GM12878 (cell line): ENCODE measurements around the gene TTL. TPM values are rescaled to one million over a fixed set of nuclear protein-coding genes. Genes with fewer than 3 reads are reported as not detected.

Source experiments
- ATAC-seq: fragments of 200-7000 bp; cut with Tn5 transposase; 3 replicates; pipeline ENCODE4 v1.9.1; 2020; ENCODE audit warnings: mild to moderate bottlenecking, moderate library complexity
- BruUV-seq: library from RNA; stranded (reverse); fragments of 400-500 nt; replicated peaks from 2 replicates; lab custom pipeline; 2021; lab: Mats Ljungman, UMichigan
- CTCF ChIA-PET: fragments of 300-600 bp; sonication (Branson Sonifier 250); formaldehyde crosslinking; extraction: SDS; loops from one replicate; lab custom pipeline; 2021; ENCODE audit warnings: inconsistent platforms; lab: Yijun Ruan, JAX
- POLR2A ChIA-PET: fragments of 350-600 bp; formaldehyde crosslinking; extraction: SDS; loops from one replicate; lab custom pipeline; 2021; ENCODE audit warnings: inconsistent platforms; lab: Charles Lee
- RAD21 ChIA-PET: fragments of 300-600 bp; sonication (Branson Sonifier 250); formaldehyde crosslinking; loops from one replicate; lab custom pipeline; 2023; ENCODE audit warnings: antibody characterized with exemption; ENCODE audit not compliant: unreplicated experiment; lab: Charles Lee
- SMC1A ChIA-PET: fragments of 300-600 bp; sonication (Branson Sonifier 250); formaldehyde crosslinking; loops from one replicate; lab custom pipeline; 2023; ENCODE audit not compliant: unreplicated experiment, uncharacterized antibody; lab: Charles Lee
- DNase-seq: peaks from one replicate; pipeline ENCODE4 v3.0.0-alpha.2; 2011; ENCODE audit warnings: low read depth, low spot score
- FAIRE-seq: peaks from 3 replicates; lab custom pipeline; 2011; peaks lifted over from hg19 to GRCh38; lab: Jason Lieb, UNC
- H2AFZ ChIP-seq: 2 replicates; pipeline ENCODE4 v1.6.0; 2011; ENCODE audit warnings: low read depth, low read length, control low read depth; ENCODE audit not compliant: control insufficient read depth
- H3K27ac ChIP-seq: 2 replicates; pipeline ENCODE4 v1.5.1; 2011; ENCODE audit warnings: control low read depth; ENCODE audit not compliant: control insufficient read depth, insufficient read depth
- H3K27me3 ChIP-seq, 2 experiments: replicated peaks in 1 of 2; 2 replicates each; pipeline versions ENCODE4 v1.6.0 to v1.6.1; 2011; ENCODE audit warnings: low read length in 1 of 2; ENCODE audit not compliant: control insufficient read depth in 2 of 2, insufficient read depth in 2 of 2
- H3K36me3 ChIP-seq, 2 experiments: 2 replicates each; pipeline ENCODE4 v1.5.1; 2011; ENCODE audit warnings: low read length in 1 of 2; ENCODE audit not compliant: control insufficient read depth in 2 of 2, insufficient read depth in 2 of 2
- H3K4me1 ChIP-seq: 2 replicates; pipeline ENCODE4 v1.6.1; 2011; ENCODE audit warnings: mild to moderate bottlenecking, low read length, moderate library complexity, mixed read lengths; ENCODE audit not compliant: control insufficient read depth, insufficient read depth
- H3K4me2 ChIP-seq: 2 replicates; pipeline ENCODE4 v1.6.0; 2011; ENCODE audit warnings: control low read depth; ENCODE audit not compliant: control insufficient read depth, insufficient read depth
- H3K4me3 ChIP-seq: fragments of 200-600 bp; sonication (generic); 2 replicates; pipeline ENCODE4 v1.5.1; 2016
- H3K79me2 ChIP-seq: 2 replicates; pipeline ENCODE4 v1.6.0; 2011; ENCODE audit warnings: low read length; ENCODE audit not compliant: control insufficient read depth, insufficient read depth
- H3K9ac ChIP-seq: 2 replicates; pipeline ENCODE4 v1.8.0; 2011; ENCODE audit warnings: low read length, control low read depth, mixed read lengths; ENCODE audit not compliant: control insufficient read depth, insufficient read depth
- H3K9me3 ChIP-seq: replicated peaks from 3 replicates; pipeline ENCODE4 v1.5.1; 2011; ENCODE audit warnings: mild to moderate bottlenecking, low read length; ENCODE audit not compliant: control insufficient read depth, insufficient read depth
- H4K20me1 ChIP-seq: 2 replicates; pipeline ENCODE4 v1.6.0; 2011; ENCODE audit not compliant: control insufficient read depth, insufficient read depth
- BMI1 ChIP-seq: fragments of 450-650 bp; IDR thresholded peaks from 2 replicates; pipeline ENCODE4 v1.6.1; 2016; ENCODE audit warnings: mild to moderate bottlenecking, moderate library complexity, borderline replicate concordance
- CHD1 ChIP-seq: IDR thresholded peaks from 2 replicates; pipeline ENCODE4 v1.6.1; 2012; ENCODE audit warnings: low read depth, low read length, improper control_type of control experiment
- EP300 ChIP-seq, 2 experiments: fragments of 150-350 bp in 1 of 2; IDR thresholded peaks; 2 replicates each; pipeline ENCODE4 v1.6.1; 2011 to 2012; ENCODE audit warnings: low read depth in 2 of 2, low read length in 2 of 2, borderline replicate concordance in 1 of 2, improper control_type of control experiment in 1 of 2, inconsistent platforms in 1 of 2; ENCODE audit not compliant: control insufficient read depth in 1 of 2
- HSF1 ChIP-seq: fragments of 150-350 bp; IDR thresholded peaks from 2 replicates; pipeline ENCODE4 v1.6.1; 2014; ENCODE audit warnings: mild to moderate bottlenecking, low read depth, low read length
- IRF4 ChIP-seq: IDR thresholded peaks from 2 replicates; pipeline ENCODE4 v1.6.1; 2011; ENCODE audit warnings: low read depth, low read length
- MAX ChIP-seq: IDR thresholded peaks from 2 replicates; pipeline ENCODE4 v1.6.1; 2012; ENCODE audit warnings: low read depth, low read length, improper control_type of control experiment
- POLR2AphosphoS5 ChIP-seq: IDR thresholded peaks from 2 replicates; pipeline ENCODE4 v1.6.1; 2011; ENCODE audit warnings: mild to moderate bottlenecking, low read length, inconsistent platforms
- SREBF1 ChIP-seq: IDR thresholded peaks from 2 replicates; pipeline ENCODE4 v1.6.1; 2012; ENCODE audit warnings: mild to moderate bottlenecking, low read length
- SUZ12 ChIP-seq: fragments of 200-600 bp; sonication (generic); IDR thresholded peaks from one replicate; pipeline ENCODE4 v1.6.1; 2018; ENCODE audit warnings: antibody characterized with exemption, mild to moderate bottlenecking; ENCODE audit not compliant: unreplicated experiment
- TAF1 ChIP-seq: IDR thresholded peaks from 2 replicates; pipeline ENCODE4 v1.6.1; 2011; ENCODE audit warnings: mild to moderate bottlenecking, low read depth, low read length, borderline replicate concordance
- TCF12 ChIP-seq: IDR thresholded peaks from 2 replicates; pipeline ENCODE4 v1.6.1; 2011; ENCODE audit warnings: low read depth, mild to moderate bottlenecking, low read length
- ZBTB33 ChIP-seq: fragments of 450-650 bp; IDR thresholded peaks from 2 replicates; pipeline ENCODE4 v1.6.1; 2017; ENCODE audit warnings: mild to moderate bottlenecking
- WGBS: methylation state at CpG from one replicate; pipeline ENCODE4 v1.1.6; 2016; ENCODE audit warnings: low lambda C conversion rate; ENCODE audit not compliant: insufficient replicate concordance, insufficient coverage; ENCODE audit errors: missing lambda C conversion rate; 5-methylcytosine and 5-hydroxymethylcytosine counted together
- in situ Hi-C: fragments of 300-500 bp; cut with MboI; formaldehyde crosslinking; loops from 9 replicates; pipeline ENCODE4 v1.14.3; 2018; ENCODE audit warnings: mixed read lengths
- intact Hi-C: fragments of 100-400 bp; cut with micrococcal nuclease; formaldehyde crosslinking; loops from one replicate; pipeline ENCODE4 v1.14.2; 2022; ENCODE audit not compliant: unreplicated experiment
- polyA plus RNA-seq, 11 experiments: library from polyadenylated mRNA; depleted of rRNA in 4 of 11; unstranded in 6 of 11; stranded (reverse) in 5 of 11; fragments of >200 nt; fragmentation: Nextera tagmentation in 4 of 11; fragmentation: Illumina TruSeq in 1 of 11; extraction: Ambion mirVana in 4 of 11; extraction: Trizol in 1 of 11; gene quantifications; 1 replicate in 1 of 11; 2 replicates in 10 of 11; pipeline versions ENCODE4 v1.2.1 to v1.2.3, GENCODE V29; 2011 to 2016; ENCODE audit warnings: inconsistent platforms in 2 of 11, missing spikeins in 2 of 11, low read depth in 1 of 11
- total RNA-seq, 4 experiments: library from RNA; depleted of rRNA in 3 of 4; stranded (reverse); fragments of >200 nt in 3 of 4; fragmentation: Illumina TruSeq in 1 of 4; extraction: Trizol in 1 of 4; gene quantifications; 2 replicates each; pipeline versions ENCODE4 v1.2.1 to v1.2.3, GENCODE V29; 2013 to 2021

TTL gene
- total and polyA plus RNA-seq, 10 of the 15 experiments (the other 5 are each of a cell fraction or from before 2014, with no cell fraction given) = 3.9 to 27.1 (median 16.1) TPM

GRCh38 chr2:112572005-112572404 lies 90.0 kb downstream of the TTL start (continued):
- no peak for TF ChIP-seq SUZ12
- TF ChIP-seq ZBTB33 = no peak
- no peak for TF ChIP-seq CHD1
- no peak for TF ChIP-seq SREBF1
- no peak for TF ChIP-seq HSF1
- TF ChIP-seq BMI1 = no peak
- TF ChIP-seq TAF1 = no peak
- TF ChIP-seq IRF4 = no peak
- no peak for TF ChIP-seq EP300 (IDR thresholded peaks at IDR 0.05; ENCODE audit: borderline replicate concordance in 1 of 2, control insufficient read depth in 1 of 2, low read depth in 2 of 2, low read length in 2 of 2)

- intact Hi-C loops = no loop called here
- ChIA-PET RAD21 (interaction anchor here (1.2 kb wide), 1 partner anchor 97 kb away, joined by 7 read pairs; no protein-coding TSS in a partner anchor), CTCF (interaction anchor here (1.1 kb wide), 1 partner anchor 32 kb away, joined by 4 read pairs; no protein-coding TSS in a partner anchor), POLR2A (interaction anchor here (0.7 kb wide), 1 partner anchor 1392 kb away, joined by 6 read pairs; no protein-coding TSS in a partner anchor), SMC1A (interaction anchor here (1.4 to 1.5 kb wide), 2 partner anchors 26 to 34 kb away, joined by 3 to 4 read pairs; no protein-coding TSS in a partner anchor)
- no peak overlapping the region for H3K4me3 ChIP-seq
- H3K9me3 ChIP-seq = no peaks in the 10 kb centered on the region
- no peak overlapping the region for H3K27ac ChIP-seq
- H2AFZ ChIP-seq = no peak overlapping the region
- WGBS = 93% methylated on average over 3 of the region's 5 CpGs
- H3K4me1 ChIP-seq = peaks cover 3% of the 10 kb centered on the region; the same call in 1 of the 2 replicates
- ATAC-seq (no peak), FAIRE-seq (no peak)
- no TSS peak for BruUV-seq
- H4K20me1 ChIP-seq = no peaks in the 10 kb centered on the region
- H3K79me2 ChIP-seq = no peaks in the 10 kb centered on the region
- peaks cover 7 to 25% of the 10 kb centered on the region in 2 experiments for H3K36me3 ChIP-seq
- no peak for TF ChIP-seq POLR2AphosphoS5
- TF ChIP-seq TCF12 = no peak
- TF ChIP-seq MAX = no peak
- TF ChIP-seq, all 136 proteins: peak for 0
- DNase-seq = no peak
- Histone ChIP-seq H3K4me2 (no peak overlapping the region), H3K27me3 (no peaks in the 10 kb centered on the region), H3K9ac (no peak overlapping the region)
- in situ Hi-C loops = no loop called here
Measured at GRCh38 chr2:112577756-112578155, 95.8 kb downstream of the TTL start.
